GM21515 (cell line): Measurements from ENCODE around the gene MBLAC1.

Source experiments
- ATAC-seq: cut with Tn5 transposase; IDR thresholded peaks from one replicate; pipeline ENCODE4 v1.9.1; 2021; ENCODE audit not compliant: unreplicated experiment

MBLAC1 gene

GRCh38 chr7:100126931-100127865, at the start of gene MBLAC1:
Gene MBLAC1 (plus strand): TSS chr7:100126967. CDS start chr7:100127396, 429 bp downstream.
- ATAC-seq: peak; percentile 58

GRCh38 chr7:100077205-100077604, 49.6 kb upstream of the MBLAC1 start:
- no peak for ATAC-seq

- no peak for ATAC-seq
Measured at GRCh38 chr7:100079024-100079560, 47.7 kb upstream of the MBLAC1 start.

- ATAC-seq: peak; percentile 21
Measured at GRCh38 chr7:100080907-100081534, 45.7 kb upstream of the MBLAC1 start.

- ATAC-seq: peak; percentile 83
Measured at GRCh38 chr7:100081535-100082102, 45.1 kb upstream of the MBLAC1 start, which contains the start of gene ZNF3. Gene ZNF3 (minus strand): TSS chr7:100081723. CDS start chr7:100077357, 4,366 bp downstream.

GRCh38 chr7:100082978-100083377, 43.8 kb upstream of the MBLAC1 start:
- ATAC-seq: no peak

- no peak for ATAC-seq
Measured at GRCh38 chr7:100085515-100085914, 41.3 kb upstream of the MBLAC1 start.

GRCh38 chr7:100087055-100087750, 39.6 kb upstream of the MBLAC1 start:
- no peak for ATAC-seq

GRCh38 chr7:100088095-100088620, 38.6 kb upstream of the MBLAC1 start:
- no peak for ATAC-seq

- ATAC-seq: no peak
Measured at GRCh38 chr7:100088621-100089457, 37.9 kb upstream of the MBLAC1 start, which contains the start of gene COPS6. Gene COPS6 (plus strand): TSS chr7:100088969. CDS start chr7:100088991, 22 bp downstream.

- ATAC-seq: no peak
Measured at GRCh38 chr7:100089458-100090196, 37.1 kb upstream of the MBLAC1 start.

GRCh38 chr7:100090527-100091410, 36.0 kb upstream of the MBLAC1 start:
- ATAC-seq: no peak

- ATAC-seq: no peak
Measured at GRCh38 chr7:100091411-100092181, 35.2 kb upstream of the MBLAC1 start.

GRCh38 chr7:100093054-100093453, 33.7 kb upstream of the MBLAC1 start:
- ATAC-seq: no peak

GRCh38 chr7:100093498-100093897, 33.3 kb upstream of the MBLAC1 start:
- ATAC-seq: no peak

GRCh38 chr7:100093925-100094486, 32.8 kb upstream of the MBLAC1 start:
- ATAC-seq: no peak

GRCh38 chr7:100095289-100095688, 31.5 kb upstream of the MBLAC1 start:
- ATAC-seq: no peak
